Stimulated activated CD4-positive, alpha-beta T cell treated with anti-CD3 and anti-CD28 coated beads, Interleukin-4, amount 100 ng/mL, for 4 hours (primary cell): Measurements from ENCODE around the gene INO80B.
A peak's percentile ranks its signal among the peaks of the same experiment; 100 is the strongest.
"Not testable (repeated sequence)": the region's sequence is repeated elsewhere in the genome, so short reads cannot be mapped to it uniquely, and the experiment has no call there.

Experiments
- DNase-seq, 2 experiments: peaks; one replicate each; pipeline ENCODE4 v3.0.0-alpha.2; 2020

The INO80B gene

DNA sequence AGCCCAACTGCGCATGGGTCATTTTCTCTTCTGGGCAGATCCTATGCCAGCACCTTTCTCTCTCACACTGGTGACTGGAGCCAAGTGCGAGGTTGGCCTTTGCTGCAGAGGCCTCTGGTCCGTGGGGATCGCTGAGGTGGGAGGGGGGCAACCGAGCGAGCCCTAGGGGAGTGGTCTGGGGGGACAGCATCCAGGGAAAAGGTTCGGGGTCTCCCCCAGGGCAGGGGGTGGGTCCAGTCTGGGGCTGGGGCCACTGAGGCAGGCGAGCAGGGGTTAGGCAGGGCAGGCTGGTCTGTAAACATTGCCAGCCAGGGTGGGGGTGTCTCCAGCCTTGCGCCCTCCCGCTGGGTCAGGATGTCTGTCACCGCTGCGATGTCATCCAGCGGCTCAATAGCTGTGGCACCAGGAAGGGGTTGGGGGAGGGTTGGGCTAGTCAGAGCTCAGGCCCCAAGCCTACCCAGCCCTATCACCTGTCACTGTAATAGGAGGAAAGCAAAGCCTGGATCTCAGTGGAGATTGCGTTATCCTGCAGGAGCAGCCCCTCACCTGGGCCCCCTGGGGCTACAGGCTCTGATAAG lies 28.6 kb upstream of the INO80B start:
- DNase-seq = no peak

GRCh38 chr2:74427551-74427950 lies 27.3 kb upstream of the INO80B start:
- DNase-seq = no peak

- no peak for DNase-seq
Observed at GRCh38 chr2:74428675-74429074, 26.2 kb upstream of the INO80B start.

GRCh38 chr2:74429487-74430451 lies 25.1 kb upstream of the INO80B start:
- no peak for DNase-seq

- no peak for DNase-seq
Observed at GRCh38 chr2:74430502-74430901, 24.4 kb upstream of the INO80B start.

DNA sequence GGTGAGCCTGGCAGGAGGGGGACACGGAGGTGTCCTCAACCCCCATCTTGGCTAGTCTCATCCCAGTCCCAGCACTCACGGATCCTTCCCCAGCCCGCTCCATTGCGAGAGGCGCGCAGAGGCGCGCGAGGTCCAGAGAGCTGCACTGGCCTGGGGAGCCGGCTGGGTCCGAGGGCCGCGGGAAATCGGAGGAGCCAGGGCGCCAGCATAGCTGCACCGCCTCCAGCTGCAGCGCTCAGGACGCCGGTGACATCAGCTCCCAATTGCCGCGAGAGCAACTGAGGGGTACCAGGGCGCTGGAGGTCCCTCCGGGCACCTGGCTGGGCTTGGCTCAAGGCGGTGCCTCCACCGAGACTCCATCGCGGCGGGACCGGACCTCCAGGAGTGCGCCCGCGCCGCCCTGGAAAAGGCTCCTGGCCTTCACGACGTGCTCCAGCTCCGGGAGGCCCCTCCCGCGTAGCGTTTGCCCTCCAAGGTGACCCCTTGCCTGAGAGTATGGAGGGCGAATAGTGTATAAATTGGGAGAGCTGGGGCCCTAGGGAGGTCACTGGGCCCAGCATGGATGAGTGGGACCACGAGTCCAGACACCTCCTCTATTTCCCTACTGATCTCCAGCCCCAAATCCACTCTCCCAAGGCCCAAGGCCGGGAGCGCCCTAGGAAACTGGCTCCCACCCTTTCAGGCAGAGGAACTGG lies 18.6 kb upstream of the INO80B start:
- DNase-seq = no peak

- no peak for DNase-seq
Observed at GRCh38 chr2:74436848-74437695, 17.8 kb upstream of the INO80B start.

DNA sequence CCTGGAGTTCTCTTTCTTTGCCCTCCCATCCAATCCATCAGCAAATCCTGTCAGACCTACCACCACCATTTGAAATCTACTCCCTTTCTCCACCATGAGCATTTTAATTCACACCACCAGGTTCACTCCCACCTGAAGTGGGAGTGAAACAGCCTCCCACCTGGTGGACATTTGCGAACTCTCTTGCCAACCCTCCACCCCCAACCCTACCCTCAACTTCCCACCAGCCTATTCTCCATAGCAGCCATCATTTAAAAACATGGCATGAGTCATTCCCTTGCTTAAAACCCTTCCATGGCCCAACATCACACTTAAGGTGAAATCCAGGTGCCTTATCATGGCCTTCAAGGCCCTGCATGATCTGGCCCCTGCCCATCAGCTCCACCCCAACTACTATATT lies 16.6 kb upstream of the INO80B start:
- DNase-seq = no peak

DNA sequence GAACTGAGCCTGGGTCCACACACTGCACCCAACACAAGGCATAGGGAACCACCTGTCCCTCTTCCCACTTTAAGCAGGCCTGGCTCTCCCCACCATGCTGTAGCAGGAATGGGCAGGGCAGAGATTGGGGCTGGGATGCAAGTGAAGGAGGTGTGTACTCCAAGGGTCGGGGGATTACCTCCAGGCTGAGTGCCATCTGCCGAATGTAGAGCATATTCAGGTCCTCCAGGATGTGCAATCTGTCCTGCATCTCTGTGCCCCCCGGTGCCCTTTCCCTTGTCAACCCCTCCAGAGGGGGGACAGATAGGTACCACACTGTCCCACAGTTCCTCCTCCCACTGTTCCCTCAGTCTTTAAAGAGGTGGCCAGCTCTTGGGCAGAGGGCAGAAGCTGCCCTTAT lies 15.5 kb upstream of the INO80B start:
- no peak for DNase-seq

GRCh38 chr2:74439803-74440377 lies 15.0 kb upstream of the INO80B start:
- no peak for DNase-seq

DNA sequence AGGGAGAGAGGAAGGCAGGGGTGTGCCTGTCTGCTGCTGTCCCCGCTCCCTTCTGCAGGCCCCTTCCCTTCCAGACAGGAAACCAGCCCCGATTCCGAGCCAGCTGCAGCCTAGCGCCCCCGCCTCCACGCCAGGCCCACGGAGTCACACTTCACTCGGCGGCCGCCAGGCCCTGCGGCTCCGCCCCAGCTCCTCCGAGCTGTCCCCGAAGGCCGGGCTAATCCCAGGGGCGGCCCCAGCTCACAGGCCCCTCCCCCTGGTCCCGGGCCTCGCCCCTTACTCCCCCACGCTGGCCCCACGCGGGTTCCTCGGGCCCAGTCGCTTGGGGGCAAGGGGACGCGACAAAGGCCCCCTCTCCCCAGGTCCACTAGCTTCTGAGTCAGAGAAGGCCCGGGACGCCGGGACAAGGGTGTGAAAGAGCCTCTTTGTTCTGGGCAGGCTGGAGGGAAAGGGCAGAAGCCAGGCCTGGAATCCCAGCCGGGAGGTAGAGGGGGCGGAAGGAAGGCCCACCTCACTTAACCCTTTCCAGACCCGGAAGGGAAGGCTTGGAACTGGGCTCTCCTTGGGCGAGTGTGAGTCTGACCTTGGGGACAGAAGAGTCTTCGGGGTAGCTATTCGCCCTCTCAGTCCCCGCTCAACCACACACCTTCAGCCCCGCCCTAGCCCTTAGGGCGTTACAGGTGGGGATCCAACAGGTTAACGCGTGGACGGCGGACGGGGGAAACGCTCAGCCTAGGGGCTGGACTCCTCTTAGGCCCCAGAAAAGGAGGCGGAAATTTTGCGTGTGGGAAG lies 14.3 kb upstream of the INO80B start:
- DNase-seq = peak in 1 of 2 experiments; percentile 39

GRCh38 chr2:74441170-74441689 lies 13.7 kb upstream of the INO80B start:
- no peak for DNase-seq

DNA sequence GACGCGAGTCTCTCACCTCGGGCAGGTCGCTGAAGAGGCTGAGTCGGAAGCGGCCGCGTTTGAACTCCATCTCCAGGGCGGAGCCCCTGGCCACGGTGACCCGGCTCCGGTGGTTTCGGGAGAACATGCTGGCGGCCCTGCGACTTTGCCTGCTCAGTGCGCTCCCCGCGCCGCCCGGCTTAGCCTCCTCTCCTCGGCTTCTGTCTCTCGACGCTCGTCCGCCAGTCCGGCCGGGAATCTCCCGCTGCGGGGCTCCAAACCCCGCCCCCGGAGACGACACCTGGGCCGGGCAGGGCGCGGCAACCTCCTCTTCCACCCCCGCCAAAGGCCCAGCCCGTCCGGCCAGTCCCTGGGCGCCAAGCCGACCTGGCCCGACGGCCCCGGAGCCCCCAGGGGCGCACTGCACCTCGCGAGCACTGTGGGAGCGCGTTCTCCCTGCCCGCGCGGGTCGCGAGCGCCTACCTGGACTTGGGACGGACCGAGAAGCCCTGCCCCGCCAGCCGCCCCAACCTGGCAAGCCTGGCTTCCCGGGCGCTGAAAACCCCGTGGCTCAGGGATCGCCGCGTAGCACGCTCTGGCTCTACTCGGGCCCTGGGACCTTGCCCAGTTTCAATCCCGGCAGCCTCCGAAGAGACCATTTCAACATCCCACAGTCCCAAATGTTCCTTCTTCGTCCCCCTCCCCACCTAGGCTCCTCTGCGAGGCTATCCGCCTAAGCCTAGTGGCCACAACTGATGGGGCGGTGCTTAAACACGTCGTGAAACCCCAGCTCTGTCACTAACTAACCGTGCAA lies 13.0 kb upstream of the INO80B start, which contains the start of gene RTKN:
RTKN (minus strand) TSS at position 248 of the 793 bp plus-strand sequence; CDS start at position 127, 121 bp downstream.
- no peak for DNase-seq

- not testable (repeated sequence) for DNase-seq
Observed at GRCh38 chr2:74442483-74443297, 12.2 kb upstream of the INO80B start.

- no peak for DNase-seq
Observed at GRCh38 chr2:74444498-74445318, 10.2 kb upstream of the INO80B start.

GRCh38 chr2:74447230-74447999 lies 7.5 kb upstream of the INO80B start:
- DNase-seq = no peak

DNA sequence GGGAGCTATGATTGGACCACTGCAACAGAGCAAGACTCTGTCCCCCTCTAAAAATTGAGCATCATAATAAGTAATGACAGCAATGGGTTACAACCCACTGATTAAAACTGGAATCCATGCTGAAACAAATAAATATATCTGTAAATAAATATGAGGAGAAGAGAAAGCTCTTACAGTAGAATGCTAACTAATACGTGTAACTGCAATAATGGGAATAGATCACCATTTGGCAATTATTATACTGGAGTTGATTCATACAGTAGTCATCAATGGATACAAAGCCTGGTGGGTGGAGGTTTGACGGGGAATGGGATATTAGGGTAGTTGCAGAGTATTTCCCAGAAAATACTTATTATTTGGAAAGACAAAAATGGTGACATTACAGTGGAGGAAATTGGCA lies 6.1 kb upstream of the INO80B start:
- DNase-seq = no peak
